HG02588 (cell line): ENCODE measurements around the gene NPEPL1.
"Not testable (repeated sequence)": the region's sequence is repeated elsewhere in the genome, so short reads cannot be mapped to it uniquely, and the experiment has no call there.

Experiments
- ATAC-seq: cut with Tn5 transposase; IDR thresholded peaks from one replicate; pipeline ENCODE4 v1.9.1; 2021; ENCODE audit warnings: mild to moderate bottlenecking, moderate library complexity; ENCODE audit not compliant: unreplicated experiment

The NPEPL1 gene

GRCh38 chr20:58755766-58756449, 63.3 kb downstream of the NPEPL1 start:
- no peak for ATAC-seq

- no peak for ATAC-seq
These were observed 63.8 kb downstream of the NPEPL1 start for GRCh38 chr20:58756450-58756775.

GRCh38 chr20:58757647-58758046, 65.0 kb downstream of the NPEPL1 start:
- not testable (repeated sequence) for ATAC-seq

- no peak for ATAC-seq
These were observed 67.3 kb downstream of the NPEPL1 start for GRCh38 chr20:58759947-58760346.

GRCh38 chr20:58760856-58761255, 68.3 kb downstream of the NPEPL1 start:
- ATAC-seq: no peak

- ATAC-seq: no peak
These were observed 69.5 kb downstream of the NPEPL1 start for GRCh38 chr20:58762120-58762519.

GRCh38 chr20:58763076-58763475, 70.5 kb downstream of the NPEPL1 start:
- ATAC-seq: no peak
